ENCODE data around the gene KLHL35.

The KLHL35 gene

GRCh38 chr11:75432911-75433321 lies at the start of gene KLHL35:
Gene KLHL35, minus strand, starts transcription at chr11:75433203. Its CDS starts 2,574 bp downstream, at chr11:75430629.
- no peak for DNase-seq (ENCODE audit: low read depth in 2 of 2)

- no peak for DNase-seq (ENCODE audit: low read depth in 2 of 2)
These were observed 49.1 kb upstream of the KLHL35 start for GRCh38 chr11:75481922-75482606.

GRCh38 chr11:75481223-75481921 lies 48.4 kb upstream of the KLHL35 start:
- DNase-seq (ENCODE audit: low read depth in 2 of 2) = no peak

GRCh38 chr11:75480185-75481175 lies 47.5 kb upstream of the KLHL35 start:
- no peak for DNase-seq (ENCODE audit: low read depth in 2 of 2)

- no peak for DNase-seq (ENCODE audit: low read depth in 2 of 2)
These were observed 46.7 kb upstream of the KLHL35 start for GRCh38 chr11:75479597-75480145.

GRCh38 chr11:75478783-75479596 lies 46.0 kb upstream of the KLHL35 start:
- DNase-seq (ENCODE audit: low read depth in 2 of 2) = no peak

GRCh38 chr11:75477614-75477935 lies 44.6 kb upstream of the KLHL35 start:
- DNase-seq (ENCODE audit: low read depth in 2 of 2) = no peak

GRCh38 chr11:75476739-75477613 lies 44.0 kb upstream of the KLHL35 start:
- no peak for DNase-seq (ENCODE audit: low read depth in 2 of 2)

- DNase-seq (ENCODE audit: low read depth in 2 of 2) = no peak
These were observed 43.0 kb upstream of the KLHL35 start for GRCh38 chr11:75475767-75476650.

- DNase-seq (ENCODE audit: low read depth in 2 of 2) = peak; percentile 6 to 17
These were observed 42.1 kb upstream of the KLHL35 start for GRCh38 chr11:75474878-75475766.

- DNase-seq (ENCODE audit: low read depth in 2 of 2) = no peak
These were observed 41.2 kb upstream of the KLHL35 start for GRCh38 chr11:75474240-75474639.

- DNase-seq (ENCODE audit: low read depth in 2 of 2) = no peak
These were observed 40.7 kb upstream of the KLHL35 start for GRCh38 chr11:75473684-75474083.

GRCh38 chr11:75472081-75472732 lies 39.2 kb upstream of the KLHL35 start:
- no peak for DNase-seq (ENCODE audit: low read depth in 2 of 2)

- DNase-seq (ENCODE audit: low read depth in 2 of 2) = no peak
These were observed 38.4 kb upstream of the KLHL35 start for GRCh38 chr11:75471176-75471973.

GRCh38 chr11:75470476-75471080 lies 37.6 kb upstream of the KLHL35 start:
- no peak for DNase-seq (ENCODE audit: low read depth in 2 of 2)

GRCh38 chr11:75469785-75470405 lies 36.9 kb upstream of the KLHL35 start:
- DNase-seq (ENCODE audit: low read depth in 2 of 2) = no peak

Measured in stimulated activated CD4-positive, alpha-beta T cell treated with anti-CD3 and anti-CD28 coated beads, Interleukin-1b, Interleukin-23, amount 100 ng/mL, for 1 hour (primary cell).